Neural progenitor cell (in vitro differentiated cells): Measurements from ENCODE around the gene FAM234A. TPM values are rescaled to one million over a fixed set of nuclear protein-coding genes. Genes with fewer than 3 reads are reported as not detected.

Source experiments
- DNase-seq: peaks from one replicate; pipeline ENCODE4 v3.0.0-alpha.2; 2016; ENCODE audit warnings: low spot score
- H2AFZ ChIP-seq: fragments of 200-600 bp; sonication (generic); replicated peaks from 2 replicates; pipeline ENCODE4 v1.6.1; 2016; ENCODE audit warnings: antibody characterized with exemption
- H3F3A ChIP-seq: fragments of 200-600 bp; sonication (generic); 2 replicates; pipeline ENCODE4 v1.6.1; 2016; ENCODE audit warnings: antibody characterized with exemption, low read depth
- H3K27ac ChIP-seq: fragments of 200-600 bp; sonication (generic); 2 replicates; pipeline ENCODE4 v1.5.1; 2016; ENCODE audit warnings: mild to moderate bottlenecking
- H3K27me3 ChIP-seq: fragments of 200-600 bp; sonication (generic); 2 replicates; pipeline ENCODE4 v1.6.1; 2016; ENCODE audit warnings: mild to moderate bottlenecking, moderate library complexity
- H3K36me3 ChIP-seq: fragments of 200-600 bp; sonication (generic); 2 replicates; pipeline ENCODE4 v1.5.1; 2016
- H3K4me1 ChIP-seq: fragments of 200-600 bp; sonication (generic); 2 replicates; pipeline ENCODE4 v1.6.1; 2016; ENCODE audit warnings: mixed run types
- H3K4me2 ChIP-seq: fragments of 200-600 bp; sonication (generic); 2 replicates; pipeline ENCODE4 v1.6.1; 2016
- H3K4me3 ChIP-seq: fragments of 200-600 bp; sonication (generic); 2 replicates; pipeline ENCODE4 v1.5.1; 2016
- H3K79me2 ChIP-seq: fragments of 200-600 bp; sonication (generic); 2 replicates; pipeline ENCODE4 v1.6.1; 2016; ENCODE audit warnings: low read depth
- H3K9ac ChIP-seq: fragments of 200-600 bp; sonication (generic); 2 replicates; pipeline ENCODE4 v1.6.1; 2016
- H3K9me3 ChIP-seq: fragments of 200-600 bp; sonication (generic); 2 replicates; pipeline ENCODE4 v1.5.1; 2016; ENCODE audit warnings: low read depth
- H4K20me1 ChIP-seq: fragments of 200-600 bp; sonication (generic); 2 replicates; pipeline ENCODE4 v1.6.1; 2016; ENCODE audit warnings: low read depth
- H3K27ac Mint-ChIP-seq: 3 replicates; pipeline ENCODE4 v1.8.0; 2021; ENCODE audit warnings: mixed read lengths
- H3K27me3 Mint-ChIP-seq: 2 replicates; pipeline ENCODE4 v1.8.0; 2022; ENCODE audit warnings: low read depth, mild to moderate bottlenecking, inconsistent platforms, moderate library complexity, mixed read lengths; ENCODE audit not compliant: insufficient read depth
- H3K36me3 Mint-ChIP-seq: 3 replicates; pipeline ENCODE4 v1.8.0; 2021; ENCODE audit warnings: mixed read lengths
- H3K4me1 Mint-ChIP-seq: 3 replicates; pipeline ENCODE4 v1.8.0; 2021; ENCODE audit warnings: mixed read lengths
- H3K4me3 Mint-ChIP-seq: 3 replicates; pipeline ENCODE4 v1.8.0; 2021; ENCODE audit warnings: mild to moderate bottlenecking, moderate library complexity, mixed read lengths
- H3K9me3 Mint-ChIP-seq: 3 replicates; pipeline ENCODE4 v1.8.0; 2020; ENCODE audit warnings: mixed read lengths
- CTCF ChIP-seq: fragments of 200-600 bp; sonication (generic); IDR thresholded peaks from 2 replicates; pipeline ENCODE4 v1.5.1; 2017; ENCODE audit warnings: antibody characterized with exemption, mild to moderate bottlenecking
- EZH2 ChIP-seq: fragments of 200-600 bp; sonication (generic); IDR thresholded peaks from 2 replicates; pipeline ENCODE4 v1.6.1; 2017; ENCODE audit warnings: antibody characterized with exemption, mild to moderate bottlenecking, moderate library complexity
- EZH2phosphoT487 ChIP-seq: fragments of 200-600 bp; sonication (generic); IDR thresholded peaks from 2 replicates; pipeline ENCODE4 v1.6.1; 2017; ENCODE audit warnings: antibody characterized with exemption
- total RNA-seq: library from RNA; depleted of rRNA; stranded (reverse); fragments of >200 nt; gene quantifications from 2 replicates; pipeline ENCODE4 v1.2.3, GENCODE V29; 2015; ENCODE audit warnings: low replicate concordance

FAM234A gene
- total RNA-seq, 1 donor from 2014 or later, result 115 TPM

- no peaks in the 10 kb centered on the region for H3K9me3 ChIP-seq
- H3K27ac ChIP-seq, result no peak overlapping the region
- H3K27ac Mint-ChIP-seq, result no peak overlapping the region
- no peaks in the 10 kb centered on the region for H3K4me1 ChIP-seq
- DNase-seq, result no peak
- H3K36me3 Mint-ChIP-seq, result peaks cover 15% of the 10 kb centered on the region
- no peaks in the 10 kb centered on the region for H3K79me2 ChIP-seq
- peaks cover 15% of the 10 kb centered on the region for H3F3A ChIP-seq
- H3K27me3 ChIP-seq, result no peaks in the 10 kb centered on the region
- H3K27me3 Mint-ChIP-seq, result peaks cover 8% of the 10 kb centered on the region
- H3K4me3 Mint-ChIP-seq, result no peak overlapping the region
- no peaks in the 10 kb centered on the region for H3K9me3 Mint-ChIP-seq
- no peaks in the 10 kb centered on the region for H4K20me1 ChIP-seq
- H3K4me2 ChIP-seq, result no peak overlapping the region
- no peak overlapping the region for H2AFZ ChIP-seq
- H3K4me1 Mint-ChIP-seq, result peaks cover 4% of the 10 kb centered on the region
- no peaks in the 10 kb centered on the region for H3K36me3 ChIP-seq
- no peak for TF ChIP-seq EZH2
- H3K4me3 ChIP-seq, result no peak overlapping the region
- H3K9ac ChIP-seq, result no peak overlapping the region
Observed at GRCh38 chr16:263182-263774, 28.7 kb downstream of the FAM234A start.

- H3K4me1 Mint-ChIP-seq, result peaks cover 7% of the 10 kb centered on the region
- Histone ChIP-seq H4K20me1 (no peaks in the 10 kb centered on the region), H3K27ac (no peak overlapping the region), H3F3A (peaks cover 19% of the 10 kb centered on the region), H3K36me3 (no peaks in the 10 kb centered on the region), H3K79me2 (no peaks in the 10 kb centered on the region), H2AFZ (no peak overlapping the region), H3K4me1 (no peaks in the 10 kb centered on the region), H3K9me3 (no peaks in the 10 kb centered on the region), H3K27me3 (no peaks in the 10 kb centered on the region), H3K4me2 (no peak overlapping the region), H3K9ac (no peak overlapping the region), H3K4me3 (no peak overlapping the region)
- H3K27ac Mint-ChIP-seq, result no peak overlapping the region
- peaks cover 14% of the 10 kb centered on the region for H3K36me3 Mint-ChIP-seq
- TF ChIP-seq CTCF, result no peak
- TF ChIP-seq EZH2phosphoT487, result no peak
- TF ChIP-seq EZH2, result no peak
- H3K4me3 Mint-ChIP-seq, result no peak overlapping the region
- H3K27me3 Mint-ChIP-seq, result peaks cover 8% of the 10 kb centered on the region
- DNase-seq, result no peak
- no peaks in the 10 kb centered on the region for H3K9me3 Mint-ChIP-seq
Observed at GRCh38 chr16:263944-264343, 29.3 kb downstream of the FAM234A start.

- Histone ChIP-seq H3K4me3 (no peak overlapping the region), H3K9me3 (no peaks in the 10 kb centered on the region), H3K27ac (no peak overlapping the region), H3K4me1 (no peaks in the 10 kb centered on the region), H3F3A (peaks cover 19% of the 10 kb centered on the region), H4K20me1 (no peaks in the 10 kb centered on the region), H3K36me3 (no peaks in the 10 kb centered on the region), H2AFZ (no peak overlapping the region), H3K4me2 (no peak overlapping the region), H3K79me2 (no peaks in the 10 kb centered on the region), H3K27me3 (no peaks in the 10 kb centered on the region), H3K9ac (no peak overlapping the region)
- Mint-ChIP-seq H3K27ac (no peak overlapping the region), H3K27me3 (peaks cover 5% of the 10 kb centered on the region), H3K9me3 (no peaks in the 10 kb centered on the region), H3K4me3 (no peak overlapping the region), H3K4me1 (peaks cover 7% of the 10 kb centered on the region), H3K36me3 (peaks cover 10% of the 10 kb centered on the region)
- DNase-seq, result no peak
- no peak for TF ChIP-seq EZH2phosphoT487
Observed at GRCh38 chr16:264440-264951, 29.9 kb downstream of the FAM234A start.

GRCh38 chr16:265002-265529 lies 30.4 kb downstream of the FAM234A start:
- Mint-ChIP-seq H3K36me3 (peaks cover 10% of the 10 kb centered on the region), H3K27me3 (peaks cover 5% of the 10 kb centered on the region), H3K27ac (no peak overlapping the region), H3K4me3 (no peak overlapping the region), H3K9me3 (no peaks in the 10 kb centered on the region), H3K4me1 (peaks cover 7% of the 10 kb centered on the region)
- no peak overlapping the region for H3K4me2 ChIP-seq
- no peaks in the 10 kb centered on the region for H3K79me2 ChIP-seq
- no peak overlapping the region for H2AFZ ChIP-seq
- no peaks in the 10 kb centered on the region for H3K9me3 ChIP-seq
- no peak for DNase-seq
- no peak overlapping the region for H3K27ac ChIP-seq
- H3K27me3 ChIP-seq, result no peaks in the 10 kb centered on the region
- no peaks in the 10 kb centered on the region for H4K20me1 ChIP-seq
- no peak overlapping the region for H3K4me3 ChIP-seq
- TF ChIP-seq EZH2phosphoT487, result no peak
- no peak for TF ChIP-seq CTCF
- no peak for TF ChIP-seq EZH2
- no peak overlapping the region for H3K9ac ChIP-seq
- no peaks in the 10 kb centered on the region for H3K36me3 ChIP-seq
- no peaks in the 10 kb centered on the region for H3K4me1 ChIP-seq
- H3F3A ChIP-seq, result peaks cover 19% of the 10 kb centered on the region
